Measurements from ENCODE around the gene MSRB1. TPM values are rescaled to one million over a fixed set of nuclear protein-coding genes. Genes with fewer than 3 reads are reported as not detected.

Gene MSRB1
- total RNA-seq, result 5.0 and 7.1 TPM in 2 replicates

GRCh38 chr16:1942810-1943726 lies at the start of gene MSRB1:
Gene MSRB1 (minus strand): TSS chr16:1943199. CDS start chr16:1943156, 43 bp downstream.

GRCh38 chr16:1989209-1990100 lies 46.5 kb upstream of the MSRB1 start, which contains the start of gene SYNGR3:
Gene SYNGR3 (plus strand): TSS chr16:1989970. CDS start chr16:1990103, 133 bp downstream.

GRCh38 chr16:1983544-1984346 lies 40.7 kb upstream of the MSRB1 start, which contains the start of gene GFER:
Gene GFER (plus strand): TSS chr16:1984193. CDS start chr16:1984219, 26 bp downstream.

GRCh38 chr16:1981398-1981836 lies 38.4 kb upstream of the MSRB1 start, which contains the start of gene NOXO1:
Gene NOXO1 (minus strand): TSS chr16:1981469. CDS start chr16:1981179, 290 bp downstream.

GRCh38 chr16:1971796-1972489 lies 28.9 kb upstream of the MSRB1 start, which contains the start of gene TBL3:
Gene TBL3 (plus strand): TSS chr16:1972053. CDS start chr16:1972165, 112 bp downstream.

GRCh38 chr16:1966460-1966859 lies 23.5 kb upstream of the MSRB1 start, which contains the start of gene RNF151:
Gene RNF151 (plus strand): TSS chr16:1966856. CDS start chr16:1966882, 26 bp downstream.

GRCh38 chr16:1964506-1965395 lies 21.8 kb upstream of the MSRB1 start, which contains the start of gene RPS2:
Gene RPS2 (minus strand): TSS chr16:1964826. CDS start chr16:1964625, 201 bp downstream.

GRCh38 chr16:1959269-1960039 lies 16.5 kb upstream of the MSRB1 start, which contains the start of gene NDUFB10:
Gene NDUFB10 (plus strand): TSS chr16:1959538. CDS start chr16:1959625, 87 bp downstream.

GRCh38 chr16:1918351-1919326 lies 24.4 kb downstream of the MSRB1 start, which contains the start of gene HS3ST6:
Gene HS3ST6 (minus strand): TSS chr16:1918415. CDS start chr16:1918323, 92 bp downstream.

Other genes with a start within 250 kb of the MSRB1 start
- 34.4 and 48.0 TPM in 2 replicates for gene MAPK8IP3, start 237.0 kb downstream of the MSRB1 start, total RNA-seq
- 45.3 and 61.7 TPM in 2 replicates for gene NME3, start 171.7 kb downstream of the MSRB1 start, total RNA-seq
- gene EME2, start 170.4 kb downstream of the MSRB1 start, total RNA-seq, result 8.5 and 15.9 TPM in 2 replicates
- 42.2 and 57.1 TPM in 2 replicates for gene MRPS34, start 170.1 kb downstream of the MSRB1 start, total RNA-seq
- 30.7 and 34.6 TPM in 2 replicates for gene SPSB3, start 160.6 kb downstream of the MSRB1 start, total RNA-seq
- 43.3 and 54.7 TPM in 2 replicates for gene NUBP2, start 160.2 kb downstream of the MSRB1 start, total RNA-seq
- 0.17 TPM in 1 of 2 replicates, not detected in the other for gene IGFALS, start 149.5 kb downstream of the MSRB1 start, total RNA-seq
- 50.2 and 86.0 TPM in 2 replicates for gene HAGH, start 116.4 kb downstream of the MSRB1 start, total RNA-seq
- 59.8 and 96.2 TPM in 2 replicates for gene FAHD1, start 116.0 kb downstream of the MSRB1 start, total RNA-seq
- gene MEIOB, start 71.0 kb downstream of the MSRB1 start, total RNA-seq, result not detected in 2 replicates
- not detected in 2 replicates for gene HS3ST6, start 24.8 kb downstream of the MSRB1 start, total RNA-seq
- gene RPL3L, start 11.5 kb upstream of the MSRB1 start, total RNA-seq, result 0.07 TPM in 1 of 2 replicates, not detected in the other
- gene NDUFB10, start 16.3 kb upstream of the MSRB1 start, total RNA-seq, result 123 and 126 TPM in 2 replicates
- gene RPS2, start 21.6 kb upstream of the MSRB1 start, total RNA-seq, result 1,723 and 1,779 TPM in 2 replicates
- gene RNF151, start 23.7 kb upstream of the MSRB1 start, total RNA-seq, result not detected in 2 replicates
- gene TBL3, start 28.9 kb upstream of the MSRB1 start, total RNA-seq, result 43.1 and 56.3 TPM in 2 replicates
- gene NOXO1, start 38.3 kb upstream of the MSRB1 start, total RNA-seq, result not detected in 2 replicates
- gene GFER, start 41.0 kb upstream of the MSRB1 start, total RNA-seq, result 8.1 and 15.1 TPM in 2 replicates
- 4.0 and 12.5 TPM in 2 replicates for gene SYNGR3, start 46.8 kb upstream of the MSRB1 start, total RNA-seq
- gene ZNF598, start 66.6 kb upstream of the MSRB1 start, total RNA-seq, result 16.4 and 29.0 TPM in 2 replicates
- 0.85 and 1.0 TPM in 2 replicates for gene NPW, start 76.6 kb upstream of the MSRB1 start, total RNA-seq
- gene NHERF2, start 83.7 kb upstream of the MSRB1 start, total RNA-seq, result 66.8 and 76.2 TPM in 2 replicates
- gene NTHL1, start 104.6 kb upstream of the MSRB1 start, total RNA-seq, result 19.2 and 22.6 TPM in 2 replicates
- 57.9 and 73.0 TPM in 2 replicates for gene TSC2, start 104.8 kb upstream of the MSRB1 start, total RNA-seq
- gene PKD1, start 192.7 kb upstream of the MSRB1 start, total RNA-seq, result 276 and 395 TPM in 2 replicates
- 1.2 and 3.1 TPM in 2 replicates for gene RAB26, start 205.4 kb upstream of the MSRB1 start, total RNA-seq
- gene TRAF7, start 212.6 kb upstream of the MSRB1 start, total RNA-seq, result 70.4 and 97.4 TPM in 2 replicates